ENCODE data around the gene CDK5RAP3.

GRCh38 chr17:47987240-47987835 is 16.4 kb downstream of the CDK5RAP3 start:
- TF ChIP-seq CTCF (IDR thresholded peaks at IDR 0.05) (no peak), POLR2A (IDR thresholded peaks at IDR 0.05) (no peak)
